Smooth muscle cell (in vitro differentiated cells): ENCODE data around the gene IGSF21. TPM values are rescaled to one million over a fixed set of nuclear protein-coding genes. Genes with fewer than 3 reads are reported as not detected.

ENCODE experiments used
- DNase-seq: peaks from one replicate; lab custom pipeline; 2025; ENCODE audit not compliant: unreplicated experiment; lab: John Stamatoyannopoulos, UW
- H2AFZ ChIP-seq: fragments of 200-600 bp; sonication (generic); 2 replicates; pipeline ENCODE4 v1.6.0; 2016; ENCODE audit warnings: antibody characterized with exemption, low read depth, mild to moderate bottlenecking
- H3F3A ChIP-seq: fragments of 200-600 bp; sonication (generic); 2 replicates; pipeline ENCODE4 v1.6.0; 2017; ENCODE audit warnings: antibody characterized with exemption, low read depth
- H3K27ac ChIP-seq: fragments of 200-600 bp; sonication (generic); 2 replicates; pipeline ENCODE4 v1.5.1; 2016; ENCODE audit warnings: low read depth, mild to moderate bottlenecking
- H3K27me3 ChIP-seq: fragments of 200-600 bp; sonication (generic); 2 replicates; pipeline ENCODE4 v1.6.1; 2016; ENCODE audit warnings: low read depth, mild to moderate bottlenecking
- H3K36me3 ChIP-seq: fragments of 200-600 bp; sonication (generic); 2 replicates; pipeline ENCODE4 v1.5.1; 2016; ENCODE audit warnings: low read depth
- H3K4me1 ChIP-seq: fragments of 200-600 bp; sonication (generic); 2 replicates; pipeline ENCODE4 v1.5.1; 2016; ENCODE audit warnings: low read depth
- H3K4me2 ChIP-seq: fragments of 200-600 bp; sonication (generic); 2 replicates; pipeline ENCODE4 v1.6.0; 2016; ENCODE audit warnings: mild to moderate bottlenecking
- H3K4me3 ChIP-seq: fragments of 200-600 bp; sonication (generic); 2 replicates; pipeline ENCODE4 v1.5.1; 2016; ENCODE audit warnings: mild to moderate bottlenecking
- H3K79me2 ChIP-seq: fragments of 200-600 bp; sonication (generic); 2 replicates; pipeline ENCODE4 v1.6.0; 2016; ENCODE audit warnings: low read depth, mild to moderate bottlenecking
- H3K9ac ChIP-seq: fragments of 200-600 bp; sonication (generic); 2 replicates; pipeline ENCODE4 v1.6.0; 2016; ENCODE audit warnings: low read depth
- H3K9me3 ChIP-seq: fragments of 200-600 bp; sonication (generic); replicated peaks from 2 replicates; pipeline ENCODE4 v1.5.1; 2016; ENCODE audit warnings: low read depth
- H4K20me1 ChIP-seq: fragments of 200-600 bp; sonication (generic); 2 replicates; pipeline ENCODE4 v1.6.0; 2016; ENCODE audit warnings: low read depth
- WGBS: methylation state at CpG from one replicate; pipeline ENCODE4 v1.1.7; 2016; ENCODE audit warnings: low lambda C conversion rate; 5-methylcytosine and 5-hydroxymethylcytosine counted together
- polyA plus RNA-seq: library from polyadenylated mRNA; unstranded; fragments of >200 nt; fragmentation: Nextera tagmentation; extraction: Ambion mirVana; gene quantifications from 2 replicates; pipeline ENCODE4 v1.2.1, GENCODE V29; 2016
- total RNA-seq: library from RNA; depleted of rRNA; stranded (reverse); fragments of >200 nt; gene quantifications from 2 replicates; pipeline ENCODE4 v1.2.3, GENCODE V29; 2014
- TF ChIP-seq, protein P1 (sequence below): fragments of 200-600 bp; sonication (generic); IDR thresholded peaks from 2 replicates; pipeline ENCODE4 v1.5.1; 2017; ENCODE audit warnings: borderline replicate concordance, mild to moderate bottlenecking, antibody characterized with exemption; ENCODE audit not compliant: insufficient read depth, poor library complexity, severe bottlenecking

IGSF21 gene
- total and polyA plus RNA-seq, 2 experiments from 2014 or later: not detected

DNA sequence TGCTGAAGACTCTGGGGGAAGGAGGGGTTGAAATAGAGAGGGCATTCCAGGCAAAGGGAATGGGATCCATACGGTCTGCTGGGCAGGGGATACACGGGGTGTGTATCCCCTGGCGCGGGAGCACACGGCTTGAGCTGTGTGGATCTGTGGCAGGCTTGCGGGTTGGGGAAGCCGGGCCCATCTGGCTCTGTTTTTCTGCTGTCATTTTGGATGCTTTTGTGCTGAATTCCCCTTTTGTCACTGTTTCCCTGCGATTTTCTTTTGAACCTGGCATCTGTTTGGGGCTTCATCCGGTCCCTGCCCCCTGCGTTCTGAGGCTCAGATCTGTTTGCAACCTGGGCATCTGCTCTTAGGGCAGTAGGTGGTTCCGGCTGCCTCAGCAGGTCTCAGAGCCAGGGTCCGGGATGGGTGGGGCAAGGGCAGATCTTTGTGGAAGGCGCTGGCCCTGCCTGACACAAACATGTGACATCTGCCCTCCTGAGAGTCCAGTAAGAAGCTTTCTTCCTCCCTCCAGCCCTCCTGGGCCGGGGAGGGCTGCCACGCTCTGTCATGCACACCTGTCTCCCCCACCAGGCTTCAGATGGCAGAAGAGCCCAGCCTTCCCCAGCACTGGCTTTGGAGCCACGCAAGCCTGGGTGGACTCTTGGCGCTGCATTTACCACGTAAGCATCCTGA lies 84.0 kb downstream of the IGSF21 start:
- 85% methylated on average over 18 of the region's 18 CpGs for WGBS
- Histone ChIP-seq H4K20me1 (no peaks in the 10 kb centered on the region), H3K4me3 (no peak overlapping the region), H3K4me1 (no peaks in the 10 kb centered on the region), H3K9ac (no peak overlapping the region), H3K36me3 (no peaks in the 10 kb centered on the region), H3K27ac (no peak overlapping the region), H3K27me3 (peaks cover 18% of the 10 kb centered on the region), H2AFZ (no peak overlapping the region), H3K4me2 (no peak overlapping the region), H3F3A (no peaks in the 10 kb centered on the region), H3K9me3 (no peaks in the 10 kb centered on the region), H3K79me2 (no peaks in the 10 kb centered on the region)
- no peak for DNase-seq
- TF ChIP-seq, protein P1, sequence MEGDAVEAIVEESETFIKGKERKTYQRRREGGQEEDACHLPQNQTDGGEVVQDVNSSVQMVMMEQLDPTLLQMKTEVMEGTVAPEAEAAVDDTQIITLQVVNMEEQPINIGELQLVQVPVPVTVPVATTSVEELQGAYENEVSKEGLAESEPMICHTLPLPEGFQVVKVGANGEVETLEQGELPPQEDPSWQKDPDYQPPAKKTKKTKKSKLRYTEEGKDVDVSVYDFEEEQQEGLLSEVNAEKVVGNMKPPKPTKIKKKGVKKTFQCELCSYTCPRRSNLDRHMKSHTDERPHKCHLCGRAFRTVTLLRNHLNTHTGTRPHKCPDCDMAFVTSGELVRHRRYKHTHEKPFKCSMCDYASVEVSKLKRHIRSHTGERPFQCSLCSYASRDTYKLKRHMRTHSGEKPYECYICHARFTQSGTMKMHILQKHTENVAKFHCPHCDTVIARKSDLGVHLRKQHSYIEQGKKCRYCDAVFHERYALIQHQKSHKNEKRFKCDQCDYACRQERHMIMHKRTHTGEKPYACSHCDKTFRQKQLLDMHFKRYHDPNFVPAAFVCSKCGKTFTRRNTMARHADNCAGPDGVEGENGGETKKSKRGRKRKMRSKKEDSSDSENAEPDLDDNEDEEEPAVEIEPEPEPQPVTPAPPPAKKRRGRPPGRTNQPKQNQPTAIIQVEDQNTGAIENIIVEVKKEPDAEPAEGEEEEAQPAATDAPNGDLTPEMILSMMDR: no peak

DNA sequence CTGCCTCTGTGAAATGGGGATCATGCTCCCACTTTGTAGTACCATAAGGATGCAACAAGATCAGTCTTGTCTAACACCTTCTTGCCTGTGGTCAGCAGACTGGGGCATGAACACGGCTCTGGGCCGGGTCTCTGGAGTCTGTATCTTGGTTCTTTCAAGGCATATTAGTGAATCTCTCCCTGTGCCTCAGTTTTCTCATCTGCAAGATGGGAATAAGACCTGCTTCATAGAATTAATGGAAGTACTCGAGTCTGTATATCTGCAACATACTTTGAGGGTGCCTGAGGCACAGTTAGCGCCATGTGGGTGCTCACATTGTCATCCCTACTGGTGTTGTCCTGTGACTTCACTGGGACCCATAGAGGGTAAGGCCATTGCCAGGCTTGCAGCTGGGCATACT lies 84.6 kb downstream of the IGSF21 start:
- H3K27ac ChIP-seq: no peak overlapping the region
- H3K4me1 ChIP-seq: no peaks in the 10 kb centered on the region
- no peak overlapping the region for H3K9ac ChIP-seq
- no peak for DNase-seq
- H3K27me3 ChIP-seq: peaks cover 19% of the 10 kb centered on the region
- no peak overlapping the region for H2AFZ ChIP-seq
- no peak overlapping the region for H3K4me2 ChIP-seq
- no peaks in the 10 kb centered on the region for H3K9me3 ChIP-seq
- TF ChIP-seq, protein P1: no peak
- H3K79me2 ChIP-seq: no peaks in the 10 kb centered on the region
- H3F3A ChIP-seq: no peaks in the 10 kb centered on the region
- no peaks in the 10 kb centered on the region for H4K20me1 ChIP-seq
- H3K4me3 ChIP-seq: no peak overlapping the region
- no peaks in the 10 kb centered on the region for H3K36me3 ChIP-seq
- WGBS: 70% methylated on average over 4 of the region's 4 CpGs

DNA sequence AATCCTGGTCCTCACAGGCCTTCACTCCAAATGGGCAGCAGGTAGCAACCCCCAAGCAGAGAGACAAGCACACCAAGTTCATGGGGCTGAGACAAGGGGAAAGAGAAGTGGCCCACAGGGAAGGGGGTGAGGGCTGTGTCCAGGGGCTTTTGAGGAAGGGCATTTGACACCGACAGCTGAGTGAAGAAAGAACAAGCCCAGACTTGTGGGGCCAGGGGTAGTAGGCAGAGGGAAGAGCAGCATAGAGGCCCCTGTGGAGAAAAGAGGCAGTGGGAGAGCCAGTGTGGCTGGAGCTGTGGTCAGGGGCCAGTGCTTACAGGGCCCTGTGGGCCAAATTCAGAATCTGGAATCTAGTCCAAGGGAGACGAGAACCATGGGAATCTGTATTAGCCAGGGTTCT lies 85.4 kb downstream of the IGSF21 start:
- DNase-seq: no peak
- no peaks in the 10 kb centered on the region for H3F3A ChIP-seq
- H3K9me3 ChIP-seq: no peaks in the 10 kb centered on the region

DNA sequence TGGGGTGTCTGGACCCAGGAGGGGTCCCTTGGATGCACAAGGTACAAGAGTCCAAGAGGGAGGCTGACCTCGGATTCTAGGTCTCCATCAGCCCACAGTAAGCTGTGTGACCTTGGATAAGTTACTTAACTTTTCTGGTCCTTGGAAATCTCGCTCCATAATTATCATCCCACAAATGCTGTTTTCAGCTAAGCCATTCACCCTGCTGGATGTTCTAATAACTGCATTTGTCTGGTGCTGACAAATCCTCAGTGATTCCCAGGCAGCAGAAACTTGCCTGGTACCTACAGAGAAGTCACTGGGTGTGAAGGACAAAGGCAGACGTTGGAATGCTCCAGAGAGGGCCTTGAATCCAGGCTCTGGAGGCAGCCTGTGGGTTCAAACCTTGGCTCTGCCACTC lies 89.7 kb downstream of the IGSF21 start:
- Histone ChIP-seq H3K9ac (no peak overlapping the region), H3K4me3 (no peak overlapping the region), H3K4me2 (no peak overlapping the region), H3K27me3 (peaks cover 41% of the 10 kb centered on the region), H4K20me1 (no peaks in the 10 kb centered on the region), H3F3A (no peaks in the 10 kb centered on the region), H2AFZ (no peak overlapping the region), H3K79me2 (no peaks in the 10 kb centered on the region), H3K9me3 (no peaks in the 10 kb centered on the region), H3K4me1 (no peaks in the 10 kb centered on the region), H3K27ac (no peak overlapping the region), H3K36me3 (no peaks in the 10 kb centered on the region)
- TF ChIP-seq, protein P1: no peak
- WGBS: 81% methylated on average over 3 of the region's 3 CpGs
- DNase-seq: no peak

More for the DNA sequence above, 85.4 kb downstream of the IGSF21 start:
- TF ChIP-seq, protein P1: no peak
- Histone ChIP-seq H3K27ac (no peak overlapping the region), H2AFZ (no peak overlapping the region), H4K20me1 (no peaks in the 10 kb centered on the region), H3K79me2 (no peaks in the 10 kb centered on the region), H3K4me2 (no peak overlapping the region), H3K36me3 (no peaks in the 10 kb centered on the region), H3K4me3 (no peak overlapping the region), H3K27me3 (peaks cover 19% of the 10 kb centered on the region), H3K9ac (no peak overlapping the region), H3K4me1 (no peaks in the 10 kb centered on the region)
- WGBS: 73% methylated on average over 2 of the region's 2 CpGs
